ENCODE data around the gene HDAC11.

Gene HDAC11

DNA sequence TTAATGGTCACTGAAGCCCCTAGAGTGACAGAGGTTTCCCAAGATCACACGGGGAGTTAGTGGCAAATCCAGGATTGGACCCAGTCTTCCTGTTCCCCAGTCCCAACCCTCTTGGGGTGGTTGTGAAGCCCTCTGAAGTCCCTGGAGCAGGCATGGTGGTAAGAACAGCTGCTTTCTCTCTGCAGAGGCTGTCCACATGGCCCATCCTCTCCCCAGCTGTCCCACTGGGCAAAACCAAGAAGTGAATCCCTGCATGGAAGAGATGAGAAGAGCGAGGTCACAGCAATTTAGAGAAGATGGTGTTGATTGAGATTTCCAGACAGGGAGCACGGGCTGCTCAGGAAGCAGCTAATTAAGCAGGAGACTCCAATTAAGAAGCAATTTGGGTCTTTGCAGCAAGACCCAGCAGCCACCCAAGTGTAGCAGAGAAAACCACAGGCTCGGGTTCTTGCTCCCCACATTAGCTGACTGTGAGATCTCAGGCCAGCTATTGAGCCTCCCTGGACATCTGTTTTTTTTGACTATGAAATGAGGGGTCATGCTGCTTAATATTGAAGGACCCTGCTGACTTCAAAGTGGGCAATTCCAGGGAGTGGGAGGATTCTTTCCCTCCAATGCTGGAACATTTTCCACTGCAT lies 14.8 kb upstream of the HDAC11 start:
- DNase-seq, result no peak
- in situ Hi-C loops (cut with HindIII; ENCODE audit: low pct_ligation_motif_present, low sequenced_read_pairs), result no loop called here
- no peak for TF ChIP-seq CTCF (IDR thresholded peaks at IDR 0.05; ENCODE audit: low read depth, low read length, missing control alignments)
- Histone ChIP-seq H3K36me3 (replicated peaks) (no peaks in the 10 kb centered on the region), H3K4me3 (ENCODE audit: low read depth, low read length) (no peak overlapping the region), H3K27me3 (replicated peaks) (peaks cover 3% of the 10 kb centered on the region), H3K27ac (no peak overlapping the region)

DNA sequence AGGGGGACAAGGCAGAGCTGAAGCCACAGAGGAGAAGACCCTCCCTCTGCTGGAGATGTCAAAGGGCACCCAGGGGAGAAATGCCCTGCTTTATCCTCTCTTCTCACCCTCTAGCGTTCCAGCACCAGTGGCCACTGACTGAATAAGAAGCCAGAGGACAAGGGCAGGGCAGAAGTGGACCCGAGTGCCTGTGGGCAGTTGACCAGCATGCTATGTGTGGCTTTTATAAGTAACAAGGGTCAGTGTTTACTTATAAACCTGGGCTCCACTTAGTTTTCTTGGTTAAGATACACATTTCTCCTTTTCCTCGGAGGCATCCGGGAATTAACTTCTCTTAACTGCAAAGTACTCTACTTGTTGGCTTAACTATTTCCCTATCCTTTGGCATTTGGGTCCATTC lies 13.3 kb upstream of the HDAC11 start:
- no peak for TF ChIP-seq CTCF (IDR thresholded peaks at IDR 0.05; ENCODE audit: low read depth, low read length, missing control alignments)
- DNase-seq, result no peak
- Histone ChIP-seq H3K27ac (no peak overlapping the region), H3K4me3 (ENCODE audit: low read depth, low read length) (no peak overlapping the region), H3K36me3 (replicated peaks) (no peaks in the 10 kb centered on the region), H3K27me3 (replicated peaks) (peaks cover 3% of the 10 kb centered on the region)
- in situ Hi-C loops (cut with HindIII; ENCODE audit: low pct_ligation_motif_present, low sequenced_read_pairs), result no loop called here

DNA sequence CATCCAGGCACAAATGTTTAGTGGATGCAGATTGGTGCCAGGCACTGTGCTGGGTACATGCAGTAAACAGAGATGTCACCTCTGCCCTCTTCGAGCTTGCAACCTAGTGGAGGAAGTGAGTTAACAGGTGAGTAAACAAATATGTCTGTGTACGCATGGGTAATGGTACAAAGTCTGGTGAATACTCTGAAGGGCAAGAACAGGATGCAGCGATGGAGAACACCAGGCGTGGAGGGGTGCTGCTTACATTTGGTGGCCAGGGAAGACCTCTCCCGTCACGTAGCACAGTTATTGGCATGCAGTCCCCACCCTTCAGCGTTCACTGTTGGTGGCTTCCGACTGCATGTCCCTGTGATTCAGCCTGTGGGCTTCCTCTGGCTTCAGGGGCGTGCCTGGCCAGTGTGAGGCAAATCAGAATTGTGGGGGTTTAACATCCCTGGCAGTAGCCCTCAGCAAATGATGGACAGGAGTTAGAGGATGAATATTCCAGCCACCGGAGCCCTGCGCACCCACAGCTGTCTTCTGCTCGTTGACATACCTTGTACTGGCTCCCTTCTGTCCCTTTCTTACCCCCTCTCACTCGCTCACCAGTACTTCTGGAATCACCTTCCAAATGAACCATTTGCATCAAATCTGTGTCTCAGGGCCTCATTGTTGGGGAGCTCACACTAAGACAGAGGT lies 9.1 kb upstream of the HDAC11 start:
- no peaks in the 10 kb centered on the region for H3K27me3 ChIP-seq (replicated peaks)
- in situ Hi-C loops (cut with HindIII; ENCODE audit: low pct_ligation_motif_present, low sequenced_read_pairs), result no loop called here
- TF ChIP-seq CTCF (IDR thresholded peaks at IDR 0.05; ENCODE audit: low read depth, low read length, missing control alignments), result no peak
- H3K27ac ChIP-seq, result no peak overlapping the region
- H3K36me3 ChIP-seq (replicated peaks), result no peaks in the 10 kb centered on the region
- no peak for DNase-seq
- no peak overlapping the region for H3K4me3 ChIP-seq (ENCODE audit: low read depth, low read length)

DNA sequence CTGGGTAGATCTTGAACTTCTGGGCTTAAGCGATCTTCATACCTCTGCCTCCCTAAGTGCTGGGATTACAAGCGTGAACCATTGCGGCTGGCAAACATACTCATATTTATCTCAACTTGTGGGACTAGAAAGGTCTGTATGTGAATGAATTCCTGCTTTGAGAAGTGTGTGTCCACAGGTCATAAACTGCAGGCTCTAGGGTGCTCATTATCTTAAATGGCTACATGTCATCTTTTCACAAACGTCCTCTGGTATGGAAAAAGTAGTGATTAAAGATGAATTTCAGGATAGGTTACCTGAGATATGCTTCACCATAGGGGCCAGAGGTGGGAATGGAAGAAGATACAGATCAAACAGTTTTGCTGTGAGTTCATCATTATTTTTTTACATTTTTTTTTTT lies 7.8 kb upstream of the HDAC11 start:
- no peak overlapping the region for H3K4me3 ChIP-seq (ENCODE audit: low read depth, low read length)
- H3K27me3 ChIP-seq (replicated peaks), result no peaks in the 10 kb centered on the region
- no peak for DNase-seq
- H3K27ac ChIP-seq, result no peak overlapping the region
- no peaks in the 10 kb centered on the region for H3K36me3 ChIP-seq (replicated peaks)
- TF ChIP-seq CTCF (IDR thresholded peaks at IDR 0.05; ENCODE audit: low read depth, low read length, missing control alignments), result no peak
- in situ Hi-C loops (cut with HindIII; ENCODE audit: low pct_ligation_motif_present, low sequenced_read_pairs), result no loop called here

DNA sequence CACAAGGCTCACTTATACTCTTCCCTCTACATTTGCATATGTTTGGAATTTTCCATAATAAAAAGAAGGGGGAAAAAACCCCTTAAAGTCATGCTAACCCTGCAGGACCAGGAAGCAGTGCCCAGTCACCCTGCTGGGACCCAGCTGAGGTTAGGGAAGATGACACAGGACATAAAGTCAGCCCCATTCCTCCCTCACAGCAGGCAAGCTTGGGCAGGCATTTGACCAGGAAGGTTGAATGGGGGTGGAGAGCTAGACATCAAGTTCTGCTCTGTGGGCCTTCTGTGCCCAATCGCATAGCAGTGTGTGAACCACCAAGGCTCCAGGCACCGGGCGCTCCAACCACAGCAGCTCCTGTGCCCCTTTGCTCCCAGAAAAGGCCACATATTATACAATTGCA lies 7.1 kb upstream of the HDAC11 start:
- no peak for DNase-seq
- no peaks in the 10 kb centered on the region for H3K36me3 ChIP-seq (replicated peaks)
- H3K27me3 ChIP-seq (replicated peaks), result no peaks in the 10 kb centered on the region
- H3K4me3 ChIP-seq (ENCODE audit: low read depth, low read length), result no peak overlapping the region
- H3K27ac ChIP-seq, result no peak overlapping the region
- TF ChIP-seq CTCF (IDR thresholded peaks at IDR 0.05; ENCODE audit: low read depth, low read length, missing control alignments), result no peak
- in situ Hi-C loops (cut with HindIII; ENCODE audit: low pct_ligation_motif_present, low sequenced_read_pairs), result no loop called here

GRCh38 chr3:13474021-13474420 lies 6.1 kb upstream of the HDAC11 start:
- TF ChIP-seq CTCF (IDR thresholded peaks at IDR 0.05; ENCODE audit: low read depth, low read length, missing control alignments), result no peak
- in situ Hi-C loops (cut with HindIII; ENCODE audit: low pct_ligation_motif_present, low sequenced_read_pairs), result no loop called here
- no peaks in the 10 kb centered on the region for H3K36me3 ChIP-seq (replicated peaks)

More at GRCh38 chr3:13474021-13474420, 6.1 kb upstream of the HDAC11 start:
- Histone ChIP-seq H3K27me3 (replicated peaks) (no peaks in the 10 kb centered on the region), H3K27ac (no peak overlapping the region), H3K4me3 (ENCODE audit: low read depth, low read length) (no peak overlapping the region)
- DNase-seq, result no peak

Measured in brain microvascular endothelial cell (primary cell).